ENCODE data around the gene PPM1L.

- no peak for TF ChIP-seq HDAC1 (CRISPR knock-in tag; IDR thresholded peaks at IDR 0.05)
- no peak for TF ChIP-seq ZSCAN30 (CRISPR knock-in tag; IDR thresholded peaks at IDR 0.05)
- no peak for TF ChIP-seq MYC (CRISPR knock-in tag; IDR thresholded peaks at IDR 0.05; ENCODE audit: borderline replicate concordance)
- TF ChIP-seq CEBPG (CRISPR knock-in tag; IDR thresholded peaks at IDR 0.05), result no peak
- no peak for TF ChIP-seq FOXM1 (CRISPR knock-in tag; IDR thresholded peaks at IDR 0.05)
- no peak for TF ChIP-seq CTCF (CRISPR knock-in tag; IDR thresholded peaks at IDR 0.05)
- no peak for TF ChIP-seq POLR2A (IDR thresholded peaks at IDR 0.05; ENCODE audit: insufficient read depth in 1 of 2, low read depth in 2 of 2, low read length in 2 of 2)
These were observed 326.0 kb downstream of the PPM1L start for GRCh38 chr3:161082063-161082462.

All from HepG2 (cell line).